HEK293 (cell line): Measurements from ENCODE around the gene PAK5.

ENCODE experiments used
- CTCF ChIA-PET: fragments of 350-600 bp; formaldehyde crosslinking; extraction: SDS; loops from one replicate; lab custom pipeline; 2021; ENCODE audit warnings: antibody characterized with exemption; lab: Yijun Ruan, JAX
- POLR2A ChIA-PET: fragments of 300-600 bp; formaldehyde crosslinking; extraction: SDS; loops from one replicate; lab custom pipeline; 2020; ENCODE audit warnings: antibody characterized with exemption, inconsistent platforms; lab: Yijun Ruan, JAX
- H3K27ac ChIP-seq: fragments of 200-500 bp; sonication (Bioruptor generic); 2 replicates; pipeline ENCODE4 v1.5.1; 2014; ENCODE audit warnings: low read depth, low read length, control low read depth, inconsistent platforms; ENCODE audit errors: extremely low read depth
- H3K36me3 ChIP-seq, 2 experiments: fragments of 200-500 bp in 1 of 2; sonication (Bioruptor generic) in 1 of 2; 1 replicate in 1 of 2; 2 replicates in 1 of 2; pipeline ENCODE4 v1.5.1; 2014 to 2017; ENCODE audit warnings: inconsistent platforms in 2 of 2, low read length in 2 of 2; ENCODE audit not compliant: control insufficient read depth in 2 of 2, insufficient read depth in 1 of 2
- H3K4me1 ChIP-seq: fragments of 200-500 bp; sonication (Bioruptor generic); 2 replicates; pipeline ENCODE4 v1.5.1; 2014; ENCODE audit warnings: mild to moderate bottlenecking, low read length, inconsistent platforms; ENCODE audit not compliant: control insufficient read depth, insufficient read depth
- H3K4me3 ChIP-seq: 2 replicates; pipeline ENCODE4 v1.5.1; 2011; ENCODE audit warnings: low read depth, mild to moderate bottlenecking, control low read depth, low read length, moderate library complexity
- H3K9me3 ChIP-seq: fragments of 200-500 bp; sonication (Bioruptor generic); 2 replicates; pipeline ENCODE4 v1.5.1; 2014; ENCODE audit warnings: low read depth, low read length, inconsistent platforms; ENCODE audit not compliant: control insufficient read depth, insufficient read depth
- BCL11B ChIP-seq: fragments of 450-650 bp; formaldehyde crosslinking; IDR thresholded peaks from 2 replicates; pipeline ENCODE4 v1.5.1; 2016; ENCODE audit warnings: low read depth, missing biosample characterization, missing genetic modification characterization
- EGR2 ChIP-seq: fragments of 450-650 bp; formaldehyde crosslinking; IDR thresholded peaks from 2 replicates; pipeline ENCODE4 v1.5.1; 2016; ENCODE audit warnings: low read depth, missing biosample characterization, missing genetic modification characterization
- FEZF1 ChIP-seq: fragments of 450-650 bp; formaldehyde crosslinking; IDR thresholded peaks from 2 replicates; pipeline ENCODE4 v1.5.1; 2016; ENCODE audit warnings: missing biosample characterization, missing genetic modification characterization
- HIC1 ChIP-seq: fragments of 450-650 bp; formaldehyde crosslinking; IDR thresholded peaks from 2 replicates; pipeline ENCODE4 v1.5.1; 2016; ENCODE audit warnings: missing biosample characterization, missing genetic modification characterization
- KLF17 ChIP-seq: fragments of 450-650 bp; formaldehyde crosslinking; IDR thresholded peaks from 2 replicates; pipeline ENCODE4 v1.5.1; 2016; ENCODE audit warnings: missing biosample characterization, missing genetic modification characterization
- MYNN ChIP-seq: fragments of 450-650 bp; formaldehyde crosslinking; IDR thresholded peaks from 2 replicates; pipeline ENCODE4 v1.5.1; 2016; ENCODE audit warnings: missing biosample characterization, missing genetic modification characterization, borderline replicate concordance
- TRIM28 ChIP-seq: IDR thresholded peaks from 2 replicates; pipeline ENCODE4 v1.6.1; 2011; ENCODE audit warnings: low read length, control low read depth, borderline replicate concordance
- ZBTB7A ChIP-seq: fragments of 450-650 bp; formaldehyde crosslinking; IDR thresholded peaks from 2 replicates; pipeline ENCODE4 v1.5.1; 2016; ENCODE audit warnings: low read depth, missing biosample characterization, missing genetic modification characterization
- ZFHX2 ChIP-seq: fragments of 450-650 bp; formaldehyde crosslinking; conservative IDR thresholded peaks from 2 replicates; pipeline ENCODE4 v1.5.1; 2016; ENCODE audit warnings: missing biosample characterization, missing genetic modification characterization
- ZNF174 ChIP-seq: fragments of 450-650 bp; formaldehyde crosslinking; IDR thresholded peaks from 2 replicates; pipeline ENCODE4 v1.5.0; 2017; ENCODE audit warnings: missing biosample characterization, mild to moderate bottlenecking, missing genetic modification characterization
- ZNF18 ChIP-seq: fragments of 450-650 bp; formaldehyde crosslinking; IDR thresholded peaks from 2 replicates; pipeline ENCODE4 v1.5.1; 2016; ENCODE audit warnings: missing biosample characterization, missing genetic modification characterization
- ZNF211 ChIP-seq: fragments of 450-650 bp; formaldehyde crosslinking; IDR thresholded peaks from 2 replicates; pipeline ENCODE4 v1.5.1; 2016; ENCODE audit warnings: low read depth, missing biosample characterization, missing genetic modification characterization
- ZNF214 ChIP-seq: fragments of 450-650 bp; formaldehyde crosslinking; IDR thresholded peaks from 2 replicates; pipeline ENCODE4 v1.5.1; 2017; ENCODE audit warnings: missing biosample characterization, mild to moderate bottlenecking, missing genetic modification characterization, borderline replicate concordance
- ZNF24 ChIP-seq: fragments of 450-650 bp; formaldehyde crosslinking; IDR thresholded peaks from 2 replicates; pipeline ENCODE4 v1.5.1; 2016; ENCODE audit warnings: missing biosample characterization, missing genetic modification characterization
- ZNF354C ChIP-seq: fragments of 450-650 bp; formaldehyde crosslinking; IDR thresholded peaks from 2 replicates; pipeline ENCODE4 v1.5.1; 2016; ENCODE audit warnings: missing biosample characterization, missing genetic modification characterization, low read depth, borderline replicate concordance
- ZNF423 ChIP-seq: fragments of 450-650 bp; formaldehyde crosslinking; IDR thresholded peaks from 2 replicates; pipeline ENCODE4 v1.5.1; 2016; ENCODE audit warnings: missing biosample characterization, missing genetic modification characterization
- ZNF521 ChIP-seq: fragments of 450-650 bp; formaldehyde crosslinking; IDR thresholded peaks from 2 replicates; pipeline ENCODE4 v1.5.1; 2017; ENCODE audit warnings: missing biosample characterization, mild to moderate bottlenecking, missing genetic modification characterization
- ZNF629 ChIP-seq: fragments of 450-650 bp; formaldehyde crosslinking; IDR thresholded peaks from 2 replicates; pipeline ENCODE4 v1.5.1; 2017; ENCODE audit warnings: missing biosample characterization, missing genetic modification characterization
- ZNF660 ChIP-seq: fragments of 450-650 bp; IDR thresholded peaks from 2 replicates; pipeline ENCODE4 v1.5.1; 2018; ENCODE audit warnings: missing biosample characterization, mild to moderate bottlenecking, missing genetic modification characterization
- ZNF792 ChIP-seq: fragments of 450-650 bp; formaldehyde crosslinking; IDR thresholded peaks from 2 replicates; pipeline ENCODE4 v1.5.1; 2016; ENCODE audit warnings: missing biosample characterization, missing genetic modification characterization
- ZNF843 ChIP-seq: fragments of 450-650 bp; formaldehyde crosslinking; IDR thresholded peaks from 2 replicates; pipeline ENCODE4 v1.5.1; 2016; ENCODE audit warnings: missing biosample characterization, missing genetic modification characterization
- ZXDB ChIP-seq: fragments of 450-650 bp; formaldehyde crosslinking; IDR thresholded peaks from 2 replicates; pipeline ENCODE4 v1.5.1; 2016; ENCODE audit warnings: missing biosample characterization, missing genetic modification characterization
- TF ChIP-seq, protein P1 (sequence below): fragments of 450-650 bp; formaldehyde crosslinking; IDR thresholded peaks from 2 replicates; pipeline ENCODE4 v1.5.1; 2017; ENCODE audit warnings: missing biosample characterization, missing genetic modification characterization

The PAK5 gene

DNA sequence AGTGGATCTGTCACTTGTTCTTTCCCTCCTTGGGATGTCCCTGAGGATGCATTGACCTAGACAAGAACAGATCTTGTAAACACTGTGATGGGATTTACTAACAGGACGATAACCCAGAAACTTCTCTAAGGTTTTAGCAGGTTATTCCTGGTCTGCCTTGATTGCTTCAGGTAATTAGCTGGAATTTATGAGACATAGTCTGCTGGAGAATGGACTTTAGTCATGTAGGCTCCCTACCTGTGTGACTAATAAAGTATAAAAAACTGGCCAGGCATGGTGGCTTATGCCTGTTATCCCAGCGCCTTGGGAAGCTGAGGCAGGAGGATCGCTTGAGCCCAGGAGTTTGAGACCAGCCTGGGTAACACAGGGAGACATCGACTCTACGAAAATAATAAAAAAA, 96.1 kb downstream of the PAK5 start:
- POLR2A ChIA-PET = no interaction called here
- H3K36me3 ChIP-seq = no peaks in the 10 kb centered on the region
- CTCF ChIA-PET = no interaction called here
- H3K4me3 ChIP-seq = no peak overlapping the region
- no peak overlapping the region for H3K27ac ChIP-seq
- TF ChIP-seq ZFHX2 (tag by site-specific recombination) = no peak
- no peak for TF ChIP-seq ZNF354C
- TF ChIP-seq ZNF18 (tag by site-specific recombination) = no peak
- no peak for TF ChIP-seq FEZF1 (tag by site-specific recombination)
- TF ChIP-seq EGR2 (tag by site-specific recombination) = no peak
- no peak for TF ChIP-seq ZNF792 (tag by site-specific recombination)
- no peak for TF ChIP-seq ZNF629
- TF ChIP-seq ZBTB7A (tag by site-specific recombination) = no peak
- TF ChIP-seq, protein P1, sequence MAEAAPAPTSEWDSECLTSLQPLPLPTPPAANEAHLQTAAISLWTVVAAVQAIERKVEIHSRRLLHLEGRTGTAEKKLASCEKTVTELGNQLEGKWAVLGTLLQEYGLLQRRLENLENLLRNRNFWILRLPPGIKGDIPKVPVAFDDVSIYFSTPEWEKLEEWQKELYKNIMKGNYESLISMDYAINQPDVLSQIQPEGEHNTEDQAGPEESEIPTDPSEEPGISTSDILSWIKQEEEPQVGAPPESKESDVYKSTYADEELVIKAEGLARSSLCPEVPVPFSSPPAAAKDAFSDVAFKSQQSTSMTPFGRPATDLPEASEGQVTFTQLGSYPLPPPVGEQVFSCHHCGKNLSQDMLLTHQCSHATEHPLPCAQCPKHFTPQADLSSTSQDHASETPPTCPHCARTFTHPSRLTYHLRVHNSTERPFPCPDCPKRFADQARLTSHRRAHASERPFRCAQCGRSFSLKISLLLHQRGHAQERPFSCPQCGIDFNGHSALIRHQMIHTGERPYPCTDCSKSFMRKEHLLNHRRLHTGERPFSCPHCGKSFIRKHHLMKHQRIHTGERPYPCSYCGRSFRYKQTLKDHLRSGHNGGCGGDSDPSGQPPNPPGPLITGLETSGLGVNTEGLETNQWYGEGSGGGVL (tag by site-specific recombination) = no peak
- TF ChIP-seq KLF17 = no peak
- TF ChIP-seq TRIM28 = no peak
- no peaks in the 10 kb centered on the region for H3K9me3 ChIP-seq
- no peaks in the 10 kb centered on the region for H3K4me1 ChIP-seq

GRCh38 chr20:9741996-9742395, 96.9 kb downstream of the PAK5 start:
- no peaks in the 10 kb centered on the region for H3K9me3 ChIP-seq
- H3K27ac ChIP-seq = no peak overlapping the region
- no peaks in the 10 kb centered on the region for H3K4me1 ChIP-seq
- H3K36me3 ChIP-seq = no peaks in the 10 kb centered on the region
- H3K4me3 ChIP-seq = no peak overlapping the region
- POLR2A ChIA-PET = no interaction called here
- CTCF ChIA-PET = no interaction called here
- no peak for TF ChIP-seq ZNF521 (tag by site-specific recombination)
- TF ChIP-seq ZNF660 = no peak
- TF ChIP-seq BCL11B (tag by site-specific recombination) = no peak
- TF ChIP-seq ZNF174 (tag by site-specific recombination) = no peak
- no peak for TF ChIP-seq ZNF24 (tag by site-specific recombination)
- TF ChIP-seq ZNF211 (tag by site-specific recombination) = no peak
- no peak for TF ChIP-seq ZXDB (tag by site-specific recombination)
- no peak for TF ChIP-seq ZNF214 (tag by site-specific recombination)
- no peak for TF ChIP-seq HIC1 (tag by site-specific recombination)
- TF ChIP-seq ZNF423 (tag by site-specific recombination) = no peak
- TF ChIP-seq ZNF843 (tag by site-specific recombination) = no peak
- no peak for TF ChIP-seq MYNN (tag by site-specific recombination)
- TF ChIP-seq, all 188 proteins: peak for 0
